NT2/D1 (cell line): ENCODE measurements around the gene ABCG1.

ENCODE experiments used
- SUZ12 ChIP-seq: IDR thresholded peaks from 2 replicates; pipeline ENCODE4 v1.6.1; 2011; ENCODE audit not compliant: insufficient read length, insufficient read depth; ENCODE audit errors: extremely low read depth
- YY1 ChIP-seq: IDR thresholded peaks from 2 replicates; pipeline ENCODE4 v1.6.1; 2011; ENCODE audit not compliant: insufficient read length, insufficient read depth
- ZNF274 ChIP-seq: IDR thresholded peaks from 2 replicates; pipeline ENCODE4 v1.6.1; 2011; ENCODE audit warnings: mild to moderate bottlenecking, low read depth, low read length

- no peak for TF ChIP-seq SUZ12
- TF ChIP-seq ZNF274: no peak
- TF ChIP-seq YY1: no peak
Measured at GRCh38 chr21:42258150-42258884, 39.4 kb downstream of the ABCG1 start.
